Esophagus squamous epithelium (tissue), 4 donors: ENCODE measurements around the gene SLC44A3.

Experiments used
- POLR2A ChIP-seq, 4 donors: fragments of 450-650 bp; IDR thresholded peaks; one replicate each; pipeline ENCODE4 v1.6.1; 2017; ENCODE audit warnings: antibody characterized with exemption in 4 of 4, mild to moderate bottlenecking in 4 of 4, moderate library complexity in 3 of 4
- TF ChIP-seq, protein P1 (sequence below), 6 experiments: fragments of 450-650 bp in 4 of 6; fragments of 200-600 bp in 2 of 6; sonication (generic) in 2 of 6; IDR thresholded peaks; one replicate each; pipeline ENCODE4 v1.5.1; 2016 to 2019; ENCODE audit warnings: antibody characterized with exemption in 6 of 6, mild to moderate bottlenecking in 4 of 6, moderate library complexity in 4 of 6

DNA sequence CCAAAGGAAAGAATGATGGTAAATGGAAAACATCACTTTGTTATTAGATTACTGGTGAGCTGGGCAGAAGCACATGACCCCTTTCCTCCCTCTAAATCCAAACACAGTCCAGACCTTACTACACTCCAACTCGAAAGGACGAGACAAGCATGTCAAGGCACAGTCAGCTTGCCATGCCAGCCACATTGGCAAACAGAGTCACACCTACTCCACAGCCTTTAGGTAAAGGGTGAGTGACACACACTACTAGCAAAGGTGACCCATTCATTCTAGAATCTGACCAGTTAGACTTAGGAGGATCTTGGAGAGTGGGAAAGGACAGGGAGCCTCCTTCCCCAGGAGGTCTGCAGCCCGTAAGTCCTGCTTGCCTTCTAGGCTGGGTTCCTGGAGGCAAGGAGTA lies 3.0 kb downstream of the SLC44A3 start:
- TF ChIP-seq, protein P1, sequence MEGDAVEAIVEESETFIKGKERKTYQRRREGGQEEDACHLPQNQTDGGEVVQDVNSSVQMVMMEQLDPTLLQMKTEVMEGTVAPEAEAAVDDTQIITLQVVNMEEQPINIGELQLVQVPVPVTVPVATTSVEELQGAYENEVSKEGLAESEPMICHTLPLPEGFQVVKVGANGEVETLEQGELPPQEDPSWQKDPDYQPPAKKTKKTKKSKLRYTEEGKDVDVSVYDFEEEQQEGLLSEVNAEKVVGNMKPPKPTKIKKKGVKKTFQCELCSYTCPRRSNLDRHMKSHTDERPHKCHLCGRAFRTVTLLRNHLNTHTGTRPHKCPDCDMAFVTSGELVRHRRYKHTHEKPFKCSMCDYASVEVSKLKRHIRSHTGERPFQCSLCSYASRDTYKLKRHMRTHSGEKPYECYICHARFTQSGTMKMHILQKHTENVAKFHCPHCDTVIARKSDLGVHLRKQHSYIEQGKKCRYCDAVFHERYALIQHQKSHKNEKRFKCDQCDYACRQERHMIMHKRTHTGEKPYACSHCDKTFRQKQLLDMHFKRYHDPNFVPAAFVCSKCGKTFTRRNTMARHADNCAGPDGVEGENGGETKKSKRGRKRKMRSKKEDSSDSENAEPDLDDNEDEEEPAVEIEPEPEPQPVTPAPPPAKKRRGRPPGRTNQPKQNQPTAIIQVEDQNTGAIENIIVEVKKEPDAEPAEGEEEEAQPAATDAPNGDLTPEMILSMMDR (IDR thresholded peaks at IDR 0.05) = no peak
- TF ChIP-seq POLR2A (IDR thresholded peaks at IDR 0.05) = no peak
